Lower leg skin (tissue), 3 donors: Measurements from ENCODE around the gene ARHGDIG.

Experiments
- CTCF ChIP-seq, 3 donors: fragments of 450-650 bp; IDR thresholded peaks; one replicate each; pipeline ENCODE4 v1.5.1; 2016; ENCODE audit warnings: antibody characterized with exemption in 3 of 3, mild to moderate bottlenecking in 3 of 3, moderate library complexity in 2 of 3
- POLR2A ChIP-seq, 2 donors: fragments of 450-650 bp; IDR thresholded peaks; one replicate each; pipeline ENCODE4 v1.6.1; 2016 to 2017; ENCODE audit warnings: antibody characterized with exemption in 2 of 2, mild to moderate bottlenecking in 1 of 2, moderate library complexity in 1 of 2

- TF ChIP-seq POLR2A (IDR thresholded peaks at IDR 0.05) (no peak), CTCF (IDR thresholded peaks at IDR 0.05) (no peak)
Measured at GRCh38 chr16:268141-269053, 12.0 kb upstream of the ARHGDIG start.
